Endothelial cell of umbilical vein (primary cell): ENCODE measurements around the gene C3orf20. TPM values are rescaled to one million over a fixed set of nuclear protein-coding genes. Genes with fewer than 3 reads are reported as not detected.

Experiments
- BruUV-seq: library from RNA; stranded (reverse); fragments of 400-500 nt; replicated peaks from 2 replicates; lab custom pipeline; 2021; lab: Mats Ljungman, UMichigan
- CTCF ChIA-PET: fragments of 300-600, 350-600 bp; sonication (Branson Sonifier 250); formaldehyde crosslinking; loops from one replicate; lab custom pipeline; 2021; ENCODE audit warnings: antibody characterized with exemption, inconsistent platforms; lab: Charles Lee
- POLR2A ChIA-PET: fragments of 300-600, 350-600 bp; sonication (Branson Sonifier 250); formaldehyde crosslinking; loops from one replicate; lab custom pipeline; 2021; ENCODE audit warnings: antibody characterized with exemption, inconsistent platforms; lab: Charles Lee
- DNase-seq: peaks from one replicate; pipeline ENCODE4 v3.0.0-alpha.2; 2011; ENCODE audit warnings: low read depth, low spot score
- FAIRE-seq: peaks from 2 replicates; lab custom pipeline; 2011; peaks lifted over from hg19 to GRCh38; lab: Jason Lieb, UNC
- H2AFZ ChIP-seq: 2 replicates; pipeline ENCODE4 v1.6.0; 2012; ENCODE audit warnings: low read depth, low read length, control low read depth, inconsistent platforms
- H3K27ac ChIP-seq: 2 replicates; pipeline ENCODE4 v1.5.1; 2011; ENCODE audit warnings: low read depth, mild to moderate bottlenecking, control low read depth, low read length, moderate library complexity; ENCODE audit not compliant: insufficient read depth
- H3K27me3 ChIP-seq, 2 experiments: 2 replicates each; pipeline versions ENCODE4 v1.6.0 to v1.6.1; 2011; ENCODE audit warnings: low read length in 2 of 2, mixed read lengths in 1 of 2; ENCODE audit not compliant: control insufficient read depth in 2 of 2, insufficient read depth in 2 of 2
- H3K36me3 ChIP-seq, 2 experiments: 2 replicates in 1 of 2; 3 replicates in 1 of 2; pipeline ENCODE4 v1.5.1; 2011; ENCODE audit warnings: low read length in 2 of 2, mild to moderate bottlenecking in 1 of 2, moderate library complexity in 1 of 2; ENCODE audit not compliant: control insufficient read depth in 2 of 2, insufficient read depth in 2 of 2; ENCODE audit errors: extremely low read depth in 1 of 2
- H3K4me1 ChIP-seq: 3 replicates; pipeline ENCODE4 v1.5.1; 2011; ENCODE audit warnings: mild to moderate bottlenecking, low read length; ENCODE audit not compliant: control insufficient read depth, insufficient read depth; ENCODE audit errors: extremely low read depth
- H3K4me2 ChIP-seq: 2 replicates; pipeline ENCODE4 v1.6.1; 2011; ENCODE audit warnings: low read length, control low read depth, mixed read lengths; ENCODE audit not compliant: insufficient read depth
- H3K4me3 ChIP-seq, 3 experiments: fragments of 200-600 bp in 1 of 3; sonication (generic), shearing (Covaris generic) in 1 of 3; replicated peaks in 1 of 3; 2 replicates each; pipeline ENCODE4 v1.5.1; 2011 to 2016; ENCODE audit warnings: control low read depth in 3 of 3, low read length in 3 of 3, mild to moderate bottlenecking in 2 of 3, inconsistent platforms in 1 of 3, low read depth in 1 of 3, moderate library complexity in 1 of 3; ENCODE audit not compliant: insufficient read depth in 1 of 3
- H3K79me2 ChIP-seq: 2 replicates; pipeline ENCODE4 v1.6.0; 2012; ENCODE audit warnings: low read length, inconsistent platforms; ENCODE audit not compliant: control insufficient read depth, insufficient read depth
- H3K9ac ChIP-seq: replicated peaks from 2 replicates; pipeline ENCODE3; 2011; ENCODE audit warnings: low read length, control low read depth; ENCODE audit not compliant: insufficient read depth; ENCODE audit errors: extremely low read depth
- H3K9me1 ChIP-seq: replicated peaks from 3 replicates; pipeline ENCODE4 v1.6.0; 2011; ENCODE audit warnings: mild to moderate bottlenecking, low read length; ENCODE audit not compliant: control insufficient read depth, insufficient read depth; ENCODE audit errors: extremely low read depth
- H3K9me3 ChIP-seq: replicated peaks from 2 replicates; pipeline ENCODE4 v1.5.1; 2012; ENCODE audit warnings: low read length, inconsistent platforms; ENCODE audit not compliant: control insufficient read depth, insufficient read depth
- H4K20me1 ChIP-seq: replicated peaks from 2 replicates; pipeline ENCODE3; 2011; ENCODE audit warnings: mild to moderate bottlenecking, low read length; ENCODE audit not compliant: control insufficient read depth, insufficient read depth; ENCODE audit errors: extremely low read depth
- EZH2 ChIP-seq: IDR thresholded peaks from 2 replicates; pipeline ENCODE4 v1.6.1; 2012; ENCODE audit warnings: borderline replicate concordance, low read depth, mild to moderate bottlenecking, moderate library complexity, low read length, inconsistent platforms; ENCODE audit not compliant: severe bottlenecking
- FOS ChIP-seq: IDR thresholded peaks from 2 replicates; pipeline ENCODE4 v1.6.1; 2011; ENCODE audit warnings: mild to moderate bottlenecking, low read length, moderate library complexity, borderline replicate concordance; ENCODE audit not compliant: insufficient read depth
- GATA2 ChIP-seq: IDR thresholded peaks from 2 replicates; pipeline ENCODE4 v1.7.0; 2011; ENCODE audit warnings: low read depth, mild to moderate bottlenecking, moderate library complexity, mixed read lengths, low read length; ENCODE audit not compliant: insufficient read length, insufficient read depth
- JUN ChIP-seq: IDR thresholded peaks from 2 replicates; pipeline ENCODE4 v1.6.1; 2011; ENCODE audit warnings: borderline replicate concordance, low read depth; ENCODE audit not compliant: insufficient read length, insufficient read depth
- MYC ChIP-seq: IDR thresholded peaks from one replicate; pipeline ENCODE4 v1.6.1; 2011; ENCODE audit warnings: mild to moderate bottlenecking, low read depth, low read length
- POLR2A ChIP-seq: IDR thresholded peaks from 2 replicates; pipeline ENCODE4 v1.6.1; 2012; ENCODE audit warnings: low read depth, mild to moderate bottlenecking, control low read depth, low read length
- POLR2AphosphoS5 ChIP-seq: IDR thresholded peaks from 2 replicates; pipeline ENCODE4 v1.6.1; 2012; ENCODE audit warnings: low read depth, mild to moderate bottlenecking, control low read depth, low read length, moderate library complexity; ENCODE audit not compliant: insufficient read depth
- dilution Hi-C: fragments of 300-500 bp; cut with MboI; formaldehyde crosslinking; loops from one replicate; pipeline ENCODE4 v1.15.0; 2019; ENCODE audit warnings: low sequenced_read_pairs; ENCODE audit not compliant: extremely low pct_ligation_motif_present
- intact Hi-C: fragments of 100-400 bp; cut with micrococcal nuclease; formaldehyde crosslinking; loops from one replicate; pipeline ENCODE4 v1.10.0; 2022
- polyA plus RNA-seq, 4 experiments: library from polyadenylated mRNA; depleted of rRNA in 3 of 4; stranded (reverse) in 3 of 4; unstranded in 1 of 4; fragments of >200 nt; gene quantifications; 2 replicates each; pipeline versions ENCODE4 v1.2.1 to v1.2.3, GENCODE V29; 2011 to 2012; ENCODE audit warnings: missing spikeins in 1 of 4
- total RNA-seq: library from RNA; stranded (reverse); gene quantifications from 2 replicates; pipeline ENCODE4 v1.2.3, GENCODE V29; 2021
- TF ChIP-seq, protein P1 (sequence below): IDR thresholded peaks from 2 replicates; pipeline ENCODE4 v1.6.1; 2011; ENCODE audit not compliant: insufficient read depth, insufficient read length
- TF ChIP-seq, protein P2 (sequence below), 2 donors: IDR thresholded peaks; 1 replicate in 1 of 2; 2 replicates in 1 of 2; pipeline ENCODE4 v1.5.1; 2011; ENCODE audit warnings: low read length in 2 of 2, mild to moderate bottlenecking in 2 of 2, moderate library complexity in 2 of 2, control low read depth in 1 of 2, inconsistent platforms in 1 of 2, low read depth in 1 of 2; ENCODE audit not compliant: insufficient read depth in 1 of 2; ENCODE audit errors: extremely low read depth in 1 of 2

Gene C3orf20
- total and polyA plus RNA-seq, 2 donors (not counting 3 experiments of a cell fraction or from before 2014, with no cell fraction given): not detected

- FAIRE-seq: no peak
- Histone ChIP-seq H3K4me3 (no peak overlapping the region), H3K4me2 (no peak overlapping the region), H3K27me3 (no peaks in the 10 kb centered on the region), H3K27ac (no peak overlapping the region), H4K20me1 (peaks cover 9% of the 10 kb centered on the region), H3K9me1 (no peaks in the 10 kb centered on the region), H3K36me3 (peaks cover 12 to 40% of the 10 kb centered on the region in 2 experiments), H3K79me2 (peaks cover 69% of the 10 kb centered on the region), H3K4me1 (peaks cover 26% of the 10 kb centered on the region), H3K9ac (no peak overlapping the region), H2AFZ (no peak overlapping the region), H3K9me3 (no peaks in the 10 kb centered on the region)
- intact Hi-C loops (no loop called here), dilution Hi-C loops (loop anchor here (10.0 kb wide), 1 partner anchor 65 kb away; no protein-coding TSS in a partner anchor)
- DNase-seq: no peak
- TF ChIP-seq MYC: no peak
- no peak for TF ChIP-seq POLR2AphosphoS5
- TF ChIP-seq FOS: no peak
- TF ChIP-seq, protein P1, sequence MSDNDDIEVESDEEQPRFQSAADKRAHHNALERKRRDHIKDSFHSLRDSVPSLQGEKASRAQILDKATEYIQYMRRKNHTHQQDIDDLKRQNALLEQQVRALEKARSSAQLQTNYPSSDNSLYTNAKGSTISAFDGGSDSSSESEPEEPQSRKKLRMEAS: no peak
- TF ChIP-seq JUN: no peak
- TF ChIP-seq POLR2A: no peak
- no peak for TF ChIP-seq GATA2
- TF ChIP-seq, protein P2, sequence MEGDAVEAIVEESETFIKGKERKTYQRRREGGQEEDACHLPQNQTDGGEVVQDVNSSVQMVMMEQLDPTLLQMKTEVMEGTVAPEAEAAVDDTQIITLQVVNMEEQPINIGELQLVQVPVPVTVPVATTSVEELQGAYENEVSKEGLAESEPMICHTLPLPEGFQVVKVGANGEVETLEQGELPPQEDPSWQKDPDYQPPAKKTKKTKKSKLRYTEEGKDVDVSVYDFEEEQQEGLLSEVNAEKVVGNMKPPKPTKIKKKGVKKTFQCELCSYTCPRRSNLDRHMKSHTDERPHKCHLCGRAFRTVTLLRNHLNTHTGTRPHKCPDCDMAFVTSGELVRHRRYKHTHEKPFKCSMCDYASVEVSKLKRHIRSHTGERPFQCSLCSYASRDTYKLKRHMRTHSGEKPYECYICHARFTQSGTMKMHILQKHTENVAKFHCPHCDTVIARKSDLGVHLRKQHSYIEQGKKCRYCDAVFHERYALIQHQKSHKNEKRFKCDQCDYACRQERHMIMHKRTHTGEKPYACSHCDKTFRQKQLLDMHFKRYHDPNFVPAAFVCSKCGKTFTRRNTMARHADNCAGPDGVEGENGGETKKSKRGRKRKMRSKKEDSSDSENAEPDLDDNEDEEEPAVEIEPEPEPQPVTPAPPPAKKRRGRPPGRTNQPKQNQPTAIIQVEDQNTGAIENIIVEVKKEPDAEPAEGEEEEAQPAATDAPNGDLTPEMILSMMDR (IDR thresholded peaks at IDR 0.05; ENCODE audit: extremely low read depth in 1 of 2, insufficient read depth in 1 of 2, low read depth in 1 of 2, low read length in 2 of 2): no peak
- TF ChIP-seq EZH2: no peak
- POLR2A ChIA-PET: no interaction called here
- CTCF ChIA-PET: no interaction called here
- no TSS peak for BruUV-seq
Observed at GRCh38 chr3:14820156-14820555, 145.2 kb downstream of the C3orf20 start.
